Superior temporal gyrus (tissue), 1 donor: ENCODE data around the gene OSBPL3.
A peak's percentile ranks its signal among the peaks of the same experiment; 100 is the strongest.

Source experiments
- DNase-seq: peaks from one replicate; pipeline ENCODE4 v3.0.0-alpha.2; 2016; ENCODE audit errors: extremely low spot score

Gene OSBPL3

DNA sequence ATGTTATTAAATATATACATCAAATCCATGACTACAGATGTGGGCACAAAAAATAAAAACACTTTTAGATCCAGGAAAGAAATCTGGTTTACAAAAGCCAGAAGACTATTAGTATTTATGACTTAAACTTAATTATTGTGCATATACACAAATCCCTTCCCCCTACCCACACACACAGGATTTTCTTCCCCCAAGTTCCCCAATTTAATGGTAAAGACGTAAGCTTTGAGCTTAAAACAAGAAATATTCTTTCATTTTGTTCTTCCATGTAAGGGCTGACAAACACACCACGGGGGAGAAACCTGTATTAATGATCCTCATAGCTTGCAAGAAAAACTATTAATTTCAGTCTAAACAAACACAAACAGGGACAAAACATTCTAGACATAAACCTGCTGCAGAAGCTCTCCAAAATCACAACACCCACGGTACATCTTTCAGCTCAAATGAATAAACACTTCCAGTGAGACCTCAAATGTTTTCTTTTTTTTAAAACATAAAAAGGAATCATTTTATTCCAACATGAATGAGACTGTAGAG is 28.5 kb downstream of the OSBPL3 start:
- no peak for DNase-seq

DNA sequence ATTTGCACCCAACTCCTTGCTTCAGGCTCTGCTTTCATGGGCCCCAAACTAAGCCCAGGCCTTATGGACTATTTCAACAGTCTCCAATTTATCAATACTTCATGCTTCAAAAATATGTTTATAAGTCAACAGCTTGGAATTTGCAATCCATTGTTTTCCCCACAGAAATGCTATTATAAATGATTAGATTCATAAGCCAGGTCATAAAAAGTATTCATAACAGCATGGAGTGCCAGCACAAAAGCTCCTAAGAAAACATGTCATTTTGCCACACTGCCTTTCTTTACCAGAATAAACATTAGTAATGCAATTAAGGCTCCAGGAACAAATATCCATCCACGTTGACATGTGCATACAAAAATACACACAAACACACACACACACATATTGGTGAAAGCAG is 30.1 kb downstream of the OSBPL3 start:
- no peak for DNase-seq

DNA sequence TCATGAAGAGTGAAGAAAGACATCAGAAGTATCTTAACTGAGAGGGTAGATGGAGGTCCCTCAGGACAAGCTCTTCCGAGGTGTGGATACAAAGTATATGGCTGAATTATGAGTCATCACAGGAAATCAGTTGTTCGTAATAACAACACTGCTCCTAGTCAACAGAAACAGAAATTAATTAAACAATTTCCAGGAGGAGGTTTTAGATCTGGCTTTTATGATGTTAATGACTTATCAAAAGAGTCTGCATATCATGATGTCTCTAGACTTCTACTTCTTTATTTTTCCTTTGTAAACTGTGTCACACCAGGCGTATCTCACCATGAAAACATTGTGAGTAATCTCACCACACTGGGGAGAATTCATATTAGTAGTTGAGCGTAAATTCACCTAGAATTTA is 31.2 kb downstream of the OSBPL3 start:
- DNase-seq, result no peak

DNA sequence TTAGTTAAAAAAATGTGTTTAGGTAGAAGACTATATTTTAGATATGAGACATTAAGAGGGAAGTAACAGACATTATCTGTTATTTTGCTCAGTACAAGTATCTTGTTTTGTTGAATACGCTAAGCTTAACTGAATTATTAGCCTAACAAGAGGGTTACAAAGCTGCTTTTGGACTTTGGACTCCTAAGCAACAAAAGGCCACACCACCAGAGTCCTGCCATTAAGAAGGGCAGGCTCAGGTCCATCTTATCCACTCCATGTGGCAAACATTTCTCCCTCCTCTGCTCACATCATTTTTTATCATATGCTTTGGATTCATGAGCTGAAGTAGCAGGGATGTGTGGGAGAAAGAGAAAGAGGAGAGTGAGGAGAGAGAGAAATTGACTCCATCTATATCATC is 33.5 kb downstream of the OSBPL3 start:
- DNase-seq, result no peak

DNA sequence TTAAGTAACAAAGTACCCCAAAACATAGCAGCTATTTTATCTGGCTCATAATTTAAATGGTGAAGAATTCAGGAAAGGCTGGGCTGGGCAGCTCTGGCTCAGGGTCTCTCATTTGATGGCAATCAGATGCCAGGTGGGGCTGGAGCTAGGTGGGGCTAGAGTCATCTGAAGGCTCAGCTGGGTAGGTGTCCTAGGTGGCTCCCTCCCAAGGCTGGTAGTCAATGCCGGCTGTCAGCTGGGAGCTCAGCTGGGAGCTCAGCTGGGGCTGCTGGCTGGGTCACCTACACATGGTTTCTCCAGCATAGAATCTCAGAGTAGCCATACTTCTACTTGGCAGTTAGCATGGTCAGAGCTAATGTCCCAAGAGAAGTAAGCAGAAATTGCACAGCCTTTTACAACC is 34.1 kb downstream of the OSBPL3 start:
- DNase-seq, result no peak

DNA sequence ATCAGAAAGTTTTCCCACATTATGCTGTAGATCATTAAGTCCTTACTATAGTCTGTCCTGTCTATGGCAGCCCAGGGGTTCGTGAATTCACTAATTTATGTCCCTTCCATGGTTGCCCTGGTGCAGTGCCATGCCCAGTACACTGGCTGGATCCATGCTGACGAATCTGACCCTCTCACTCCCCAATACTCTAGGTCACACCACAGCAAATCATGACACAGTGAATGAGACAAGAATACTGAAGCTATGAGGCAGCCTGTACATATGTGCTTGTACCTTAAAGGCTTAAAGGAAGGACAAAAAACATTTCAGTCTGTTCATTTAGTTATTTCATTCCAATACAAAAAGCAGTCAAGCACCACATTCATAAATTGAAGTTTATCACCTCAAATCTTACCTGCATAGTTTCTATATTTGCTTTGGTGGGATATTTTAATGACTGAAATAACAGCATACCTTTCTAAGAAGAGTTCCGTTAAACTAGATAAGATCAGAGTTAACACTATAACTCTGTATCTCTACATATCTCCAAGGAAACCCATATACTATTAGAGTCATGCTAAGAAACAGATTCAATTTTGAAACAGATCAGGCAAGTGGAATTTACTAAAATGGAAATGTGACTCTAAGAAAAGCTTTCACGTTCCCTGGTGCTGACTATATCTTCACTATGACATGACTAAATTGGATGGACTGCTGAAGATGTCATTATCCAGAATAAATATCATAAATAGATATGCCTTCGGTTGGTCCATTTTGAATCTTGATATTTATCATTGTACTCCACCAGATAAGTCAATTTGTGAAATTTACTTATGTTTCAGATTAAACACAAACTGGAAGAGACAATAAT is 36.7 kb downstream of the OSBPL3 start:
- no peak for DNase-seq

DNA sequence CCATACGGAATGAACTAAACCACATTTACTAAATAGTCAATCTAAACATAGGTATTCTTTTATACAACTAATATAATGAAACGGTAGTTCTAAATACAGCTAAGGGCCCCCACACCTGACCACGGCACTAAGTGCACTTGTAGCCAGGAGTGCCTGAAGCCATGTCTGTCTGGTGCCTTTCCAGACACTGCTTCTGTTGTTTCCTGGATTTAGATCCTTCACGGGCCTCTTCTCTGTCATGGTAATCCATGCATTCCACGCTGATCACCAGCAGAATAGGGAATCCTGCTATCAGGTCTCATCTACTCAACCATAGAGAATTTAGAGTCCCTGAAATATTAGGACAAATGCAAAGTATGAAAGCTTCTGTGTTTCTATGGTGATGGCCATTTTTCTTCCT is 37.8 kb downstream of the OSBPL3 start:
- no peak for DNase-seq

DNA sequence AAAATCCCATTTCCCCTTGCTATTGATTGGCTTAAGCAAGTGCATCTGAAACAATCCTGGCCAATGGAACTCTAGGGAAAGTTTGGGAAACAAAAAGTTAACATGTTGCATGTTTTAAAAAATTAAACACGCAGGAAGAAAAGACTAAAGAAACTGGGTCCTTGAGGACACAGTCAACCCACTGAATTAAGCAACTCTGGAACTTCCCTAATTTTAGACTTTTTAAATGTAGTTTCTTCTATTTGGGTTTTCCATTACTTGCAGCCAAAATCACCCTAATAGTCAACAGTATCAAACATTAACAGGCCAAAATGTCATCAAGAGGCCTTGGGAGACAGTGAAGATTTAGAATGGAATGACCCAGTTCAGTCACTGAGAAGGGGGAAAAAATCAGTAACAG is 40.6 kb downstream of the OSBPL3 start:
- no peak for DNase-seq

DNA sequence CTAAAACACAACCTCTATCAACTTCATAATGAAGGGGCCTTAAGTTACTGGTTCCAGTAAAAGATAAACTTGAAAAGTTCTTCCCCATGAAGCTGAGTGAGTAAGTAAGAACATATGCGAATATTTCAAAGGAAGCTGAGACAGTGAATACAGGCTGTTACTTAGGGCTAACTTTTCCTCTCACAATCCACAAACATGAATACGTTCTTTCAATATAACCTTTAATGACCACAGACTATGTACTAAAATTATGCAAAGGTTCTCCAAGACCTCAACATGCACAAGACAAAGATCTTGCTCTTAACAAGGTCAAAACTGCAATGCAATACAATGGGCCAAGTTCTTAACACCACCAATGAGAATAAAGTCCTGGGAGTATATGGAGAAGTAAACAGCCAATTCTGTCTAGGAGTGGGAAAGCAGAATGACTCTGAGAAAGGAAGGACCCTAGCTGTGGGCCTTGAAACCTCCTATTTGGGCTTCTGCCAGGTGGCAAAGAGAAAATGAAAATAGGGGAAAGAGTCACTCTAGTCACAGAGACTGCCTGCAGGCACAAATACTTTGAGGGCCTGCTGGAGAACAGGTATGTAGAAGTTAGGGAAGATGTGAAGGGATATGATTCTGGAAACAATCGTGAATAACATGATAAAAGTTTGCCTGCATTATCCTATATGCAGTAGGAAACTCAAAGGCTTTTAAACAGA is 43.7 kb downstream of the OSBPL3 start:
- DNase-seq, result no peak

DNA sequence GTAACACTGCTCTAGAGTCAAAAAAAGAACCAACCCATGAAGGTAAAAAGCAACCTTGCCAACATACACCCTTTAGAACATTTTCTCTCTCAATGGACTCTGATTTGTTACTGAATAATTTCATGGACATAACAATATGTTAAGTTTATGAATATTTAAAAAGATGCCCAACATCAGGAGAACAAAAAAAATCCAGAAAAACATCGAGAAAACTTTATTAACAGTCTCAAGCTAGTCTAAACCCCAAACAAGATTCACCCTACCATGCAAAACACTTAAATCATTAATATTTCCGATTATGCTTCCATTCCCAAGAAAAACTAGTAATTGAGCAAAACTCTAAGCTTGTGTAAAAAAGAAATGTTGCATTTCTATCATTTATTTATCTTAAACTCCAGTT is 46.7 kb downstream of the OSBPL3 start:
- DNase-seq, result no peak

DNA sequence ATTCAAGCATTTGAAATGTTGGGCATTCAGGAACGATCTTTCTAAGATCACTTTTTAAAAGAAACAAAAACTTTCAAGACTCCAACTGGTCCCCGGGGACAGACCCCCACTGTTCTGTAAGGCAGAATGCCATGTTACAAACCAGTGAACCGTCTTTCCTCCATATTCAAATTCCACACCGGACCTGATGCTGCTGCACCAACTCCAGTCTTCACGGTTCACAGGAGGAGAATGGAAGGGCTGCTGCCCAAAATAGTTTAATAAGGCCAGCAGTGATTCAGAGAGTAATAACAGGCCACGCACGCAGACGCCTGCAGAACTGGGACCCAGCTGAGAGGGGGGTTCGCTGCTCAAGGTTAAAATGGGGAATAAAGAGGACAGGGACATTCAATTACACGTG is 47.2 kb downstream of the OSBPL3 start:
- no peak for DNase-seq

DNA sequence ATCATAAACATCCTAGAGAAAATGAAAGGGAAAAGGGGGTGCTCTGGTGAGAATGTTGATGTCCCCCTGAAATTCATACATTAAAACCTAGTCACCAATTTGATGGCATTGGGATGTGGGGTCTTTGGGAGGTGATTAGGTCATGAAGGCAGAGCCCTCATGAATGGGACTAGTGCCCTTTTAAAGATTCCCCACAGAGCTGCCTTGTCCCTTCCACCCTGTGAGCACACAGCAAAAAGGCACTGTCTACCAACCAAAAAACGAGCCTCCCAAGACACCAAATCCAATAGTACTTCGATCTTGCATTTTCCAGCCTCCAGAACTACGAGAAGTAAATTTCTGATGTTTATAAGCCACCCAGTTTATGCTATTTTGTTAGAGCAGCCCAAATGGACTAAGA is 47.6 kb downstream of the OSBPL3 start:
- DNase-seq, result no peak

DNA sequence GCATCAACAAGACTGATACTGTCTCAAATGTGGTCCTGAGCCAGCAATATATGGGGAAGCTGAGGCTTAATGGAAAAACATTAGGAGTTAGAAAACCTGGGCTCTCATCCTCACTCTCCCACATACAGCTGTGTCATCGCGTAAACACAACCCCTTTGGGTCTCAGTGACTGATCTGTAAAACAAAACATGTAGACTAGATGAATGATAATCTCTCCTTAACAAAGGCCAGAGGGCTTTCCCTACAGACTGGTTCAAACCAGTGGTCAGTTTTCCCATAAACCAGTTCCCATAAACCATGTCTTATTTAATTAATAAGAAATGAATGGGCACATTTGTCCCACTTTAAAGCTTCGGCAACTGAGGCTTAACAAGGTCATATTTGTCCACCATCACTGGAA is 48.1 kb downstream of the OSBPL3 start:
- DNase-seq, result no peak

DNA sequence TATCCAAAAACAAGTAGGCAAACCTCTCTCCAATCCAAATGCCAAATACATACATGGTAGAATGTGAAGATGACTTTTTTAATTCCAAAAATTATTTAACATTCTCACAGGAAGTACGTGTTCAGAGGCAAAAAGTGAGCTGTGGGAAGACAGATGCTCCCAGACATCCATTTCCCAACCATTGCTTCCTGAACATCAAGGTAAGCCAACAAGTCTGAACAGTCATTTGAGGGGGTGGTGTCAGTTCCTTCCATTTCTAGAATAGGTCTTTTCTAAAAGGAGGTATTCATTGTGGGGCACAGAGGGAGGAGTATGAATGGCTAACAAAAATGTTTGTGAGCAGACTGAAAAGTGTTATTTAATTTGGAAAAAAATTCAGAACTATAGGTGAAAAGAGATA is 49.1 kb downstream of the OSBPL3 start:
- DNase-seq, result no peak

DNA sequence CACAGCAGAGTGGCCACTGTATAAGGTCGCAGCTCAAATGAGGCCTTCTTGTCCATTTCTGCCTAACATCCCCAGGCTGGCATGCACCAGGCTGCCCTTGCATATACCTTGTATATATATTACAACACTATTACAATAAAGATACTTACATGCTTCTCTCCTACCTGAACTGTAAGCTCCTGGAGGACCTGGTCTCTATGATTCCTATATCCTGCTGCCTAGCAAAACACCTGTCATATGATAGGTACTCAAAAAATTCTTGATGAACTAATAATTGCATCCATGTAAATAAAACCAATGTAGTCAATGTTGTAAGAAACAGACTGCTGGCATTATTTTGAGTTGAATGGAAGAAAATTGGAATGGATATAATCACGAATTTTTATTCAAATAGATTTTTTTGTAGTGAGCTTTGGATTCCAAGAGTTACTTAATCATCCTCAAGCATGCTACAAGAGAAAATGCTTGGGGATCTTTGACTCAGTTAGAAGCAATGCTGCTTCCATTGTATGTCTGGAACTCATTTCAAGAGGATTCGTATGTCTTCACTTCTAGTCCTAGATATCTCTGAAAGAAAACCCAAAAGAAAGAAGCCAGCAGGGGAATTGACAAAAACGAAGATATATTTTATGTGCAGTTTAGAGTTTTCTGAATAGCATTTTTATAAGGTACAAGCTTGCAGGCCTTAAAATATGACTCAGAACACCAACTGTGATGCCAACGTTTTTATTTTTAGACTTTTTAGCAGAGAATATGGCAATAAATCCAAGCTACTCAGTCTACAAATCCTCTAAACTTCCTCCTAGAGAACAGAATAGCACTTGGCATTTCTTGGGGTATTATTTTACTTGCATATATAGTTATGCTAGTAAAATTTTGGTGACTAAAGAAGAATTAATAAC is 53.1 kb downstream of the OSBPL3 start:
- peak; percentile 70 for DNase-seq

DNA sequence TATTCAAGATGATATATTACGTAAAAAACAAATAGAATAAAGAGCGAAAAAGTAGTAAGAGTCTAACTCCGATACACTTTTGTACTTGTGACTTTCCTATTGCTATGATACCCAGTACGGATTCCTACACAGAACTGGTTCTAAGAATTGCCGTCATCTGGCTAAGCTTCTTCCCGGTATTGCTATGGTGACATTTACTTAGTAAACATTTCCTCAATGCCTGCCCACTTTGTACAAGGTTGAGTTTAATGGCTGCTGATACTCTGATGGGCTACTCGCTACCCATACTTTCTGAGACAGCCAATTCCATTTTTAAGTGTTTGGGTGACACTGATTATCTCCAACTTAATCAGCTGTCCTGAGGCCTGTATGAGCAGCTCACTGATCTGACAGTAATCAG is 55.6 kb downstream of the OSBPL3 start:
- no peak for DNase-seq

DNA sequence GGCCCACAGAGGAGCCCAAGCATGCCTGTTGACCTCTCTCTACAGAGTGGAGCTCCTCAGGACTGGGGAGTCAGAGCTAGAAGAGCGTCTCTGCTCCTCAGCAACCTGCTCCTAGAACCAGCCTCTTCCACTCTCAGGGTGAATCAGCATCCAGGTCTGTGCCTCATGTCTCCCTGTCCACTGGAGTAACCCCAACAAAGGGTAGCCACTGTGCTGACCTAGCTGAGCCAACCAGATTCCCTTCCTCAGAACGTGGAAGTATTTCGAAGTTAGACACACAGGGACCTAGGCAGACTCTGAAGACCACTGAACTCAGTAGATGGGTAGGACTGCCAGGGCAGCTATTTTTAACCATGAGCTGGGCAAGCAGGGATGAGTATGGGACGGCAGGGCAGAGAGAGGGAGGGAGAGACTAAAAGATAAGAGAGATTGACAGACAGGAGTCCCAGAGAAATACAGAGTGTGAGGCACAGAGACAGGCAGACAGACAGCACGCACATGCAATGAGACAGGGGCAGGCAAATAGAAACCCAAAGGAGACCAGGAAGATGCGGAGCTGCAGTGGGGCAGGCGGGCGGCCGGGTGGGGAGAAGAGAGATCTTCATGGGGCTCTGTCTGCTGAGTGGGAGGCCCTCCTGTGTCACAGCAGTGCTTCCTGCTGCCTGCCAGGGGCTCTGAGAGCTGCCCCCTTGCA is 56.7 kb downstream of the OSBPL3 start:
- no peak for DNase-seq

DNA sequence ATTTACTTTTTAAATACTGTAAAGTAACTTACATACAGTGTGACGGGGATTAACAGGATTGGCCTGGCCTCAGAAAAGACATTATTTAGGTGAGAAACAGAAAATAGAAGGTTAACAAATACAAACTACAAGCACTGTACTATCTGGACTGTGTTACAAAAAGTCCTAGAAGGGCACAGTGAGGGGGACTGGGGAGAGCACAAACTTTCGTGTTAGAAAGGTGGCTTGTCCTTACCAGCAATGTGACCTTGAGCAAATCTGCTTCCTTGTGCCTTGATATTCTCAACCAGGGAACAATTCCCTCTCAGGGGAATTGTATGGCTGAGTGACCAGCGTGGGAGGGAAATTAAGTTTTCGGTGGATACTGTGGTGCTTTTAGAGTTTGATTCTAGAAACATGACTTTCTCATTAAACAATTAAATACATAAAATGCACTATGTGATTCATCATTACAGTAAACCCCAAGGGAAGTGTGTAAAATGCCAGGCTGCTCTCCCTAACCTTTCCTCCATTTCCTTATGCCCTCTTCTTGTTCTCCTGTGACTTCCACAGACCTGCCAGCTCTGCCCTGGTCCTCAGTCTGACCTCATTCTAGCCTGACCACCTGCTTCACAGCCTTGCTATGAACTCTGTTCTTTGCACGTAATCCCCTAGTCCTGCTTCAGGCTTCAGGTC is 57.7 kb downstream of the OSBPL3 start:
- DNase-seq, result no peak

DNA sequence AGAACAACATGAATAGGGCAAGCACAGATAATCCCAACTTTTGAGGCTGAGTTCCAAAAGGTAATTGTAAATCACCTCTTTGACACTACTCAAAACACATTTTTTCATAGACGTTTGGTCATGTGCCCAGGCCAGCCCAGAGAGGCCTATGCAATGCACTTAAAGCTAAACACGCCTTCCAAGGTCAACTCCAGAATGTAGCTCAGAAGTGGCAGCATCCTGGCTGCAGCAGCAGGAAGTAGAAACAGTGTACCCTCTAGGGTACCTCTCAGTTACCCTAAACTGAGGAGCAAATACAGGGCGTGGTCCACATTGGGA is 58.7 kb downstream of the OSBPL3 start:
- no peak for DNase-seq

DNA sequence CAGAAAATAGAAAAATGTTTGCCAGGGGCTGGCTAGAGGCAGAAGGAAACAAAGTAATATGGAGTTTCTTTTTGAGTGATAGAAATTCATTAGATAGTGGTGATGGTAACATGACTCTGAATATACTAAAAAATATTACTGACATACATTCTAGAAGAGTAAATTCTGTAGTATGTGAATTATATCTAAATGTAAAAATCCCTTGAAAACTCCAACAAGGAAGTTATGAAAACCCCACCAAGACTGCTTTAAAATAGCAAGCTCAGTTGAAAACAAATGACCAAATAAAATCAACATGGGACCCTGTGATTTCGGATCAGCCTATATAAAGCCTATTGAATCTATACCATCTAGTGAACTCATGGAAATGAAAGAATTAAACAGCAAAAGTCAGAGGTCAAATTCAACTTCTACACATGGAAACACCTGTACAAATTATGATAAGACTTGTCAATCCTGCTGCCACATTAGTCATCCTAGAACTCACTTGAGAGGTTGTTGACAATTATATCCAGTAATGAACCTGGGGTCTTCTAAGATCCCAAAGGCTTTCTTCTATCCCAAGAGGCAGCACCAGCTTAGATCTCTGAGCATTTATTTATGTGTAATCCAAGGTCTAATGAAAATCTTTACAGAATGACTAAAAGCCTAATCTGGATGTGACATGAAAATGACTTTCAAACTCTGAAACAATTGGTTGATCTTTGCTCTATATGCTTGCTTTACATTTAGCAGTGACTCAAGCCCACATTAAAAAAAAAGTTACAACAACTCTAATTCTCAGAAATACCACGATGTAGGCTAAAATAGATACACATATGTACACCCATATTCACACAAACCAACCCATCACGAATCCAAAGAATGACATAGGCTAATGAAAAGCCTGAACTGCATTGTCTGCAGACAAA is 59.3 kb downstream of the OSBPL3 start:
- DNase-seq, result no peak
